Measurements from ENCODE around the gene PON3. TPM values are rescaled to one million over a fixed set of nuclear protein-coding genes. Genes with fewer than 3 reads are reported as not detected.

The PON3 gene
- total RNA-seq, 1 donor from 2014 or later, result 5.5 TPM

- DNase-seq (ENCODE audit: low spot score), result no peak
Measured at GRCh38 chr7:95340491-95340890, 55.7 kb downstream of the PON3 start.

GRCh38 chr7:95338832-95339231, 57.3 kb downstream of the PON3 start:
- no peak for DNase-seq (ENCODE audit: low spot score)

GRCh38 chr7:95335093-95335492, 61.1 kb downstream of the PON3 start:
- no peak for DNase-seq (ENCODE audit: low spot score)

GRCh38 chr7:95334447-95334846, 61.7 kb downstream of the PON3 start:
- no peak for DNase-seq (ENCODE audit: low spot score)

GRCh38 chr7:95330961-95331337, 65.2 kb downstream of the PON3 start:
- no peak for DNase-seq (ENCODE audit: low spot score)

- DNase-seq (ENCODE audit: low spot score), result no peak
Measured at GRCh38 chr7:95330204-95330960, 65.8 kb downstream of the PON3 start.

- DNase-seq (ENCODE audit: low spot score), result no peak
Measured at GRCh38 chr7:95327356-95327755, 68.8 kb downstream of the PON3 start.

- DNase-seq (ENCODE audit: low spot score), result no peak
Measured at GRCh38 chr7:95324431-95324830, 71.7 kb downstream of the PON3 start, which contains the start of gene PON1. TSS of gene PON1 (minus strand) at chr7:95324532. CDS start at chr7:95324475, 57 bp downstream.

- DNase-seq (ENCODE audit: low spot score), result no peak
Measured at GRCh38 chr7:95323410-95324129, 72.6 kb downstream of the PON3 start.

GRCh38 chr7:95322854-95323253, 73.3 kb downstream of the PON3 start:
- DNase-seq (ENCODE audit: low spot score), result no peak

- no peak for DNase-seq (ENCODE audit: low spot score)
Measured at GRCh38 chr7:95322396-95322795, 73.8 kb downstream of the PON3 start.

GRCh38 chr7:95321720-95322119, 74.5 kb downstream of the PON3 start:
- DNase-seq (ENCODE audit: low spot score), result no peak

- no peak for DNase-seq (ENCODE audit: low spot score)
Measured at GRCh38 chr7:95320651-95321050, 75.5 kb downstream of the PON3 start.

- DNase-seq (ENCODE audit: low spot score), result no peak
Measured at GRCh38 chr7:95319570-95319969, 76.6 kb downstream of the PON3 start.

GRCh38 chr7:95318501-95319100, 77.6 kb downstream of the PON3 start:
- no peak for DNase-seq (ENCODE audit: low spot score)

- no peak for DNase-seq (ENCODE audit: low spot score)
Measured at GRCh38 chr7:95317966-95318365, 78.2 kb downstream of the PON3 start.

- DNase-seq (ENCODE audit: low spot score), result no peak
Measured at GRCh38 chr7:95317546-95317945, 78.6 kb downstream of the PON3 start.

- no peak for DNase-seq (ENCODE audit: low spot score)
Measured at GRCh38 chr7:95316588-95316987, 79.6 kb downstream of the PON3 start.

- no peak for DNase-seq (ENCODE audit: low spot score)
Measured at GRCh38 chr7:95312561-95312960, 83.6 kb downstream of the PON3 start.

- DNase-seq (ENCODE audit: low spot score), result no peak
Measured at GRCh38 chr7:95311389-95311788, 84.8 kb downstream of the PON3 start.

- DNase-seq (ENCODE audit: low spot score), result no peak
Measured at GRCh38 chr7:95309951-95310350, 86.2 kb downstream of the PON3 start.

Measured in ureter (tissue), 1 donor.